H1 (cell line): ENCODE measurements around the gene PDK3. TPM values are rescaled to one million over a fixed set of nuclear protein-coding genes. Genes with fewer than 3 reads are reported as not detected.

ENCODE experiments used
- BRCA1 ChIP-seq: IDR thresholded peaks from 2 replicates; pipeline ENCODE4 v1.6.1; 2012; ENCODE audit warnings: low read depth, low read length, improper control_type of control experiment
- CBX5 ChIP-seq: fragments of 300-800, 300-1000 bp; sonication (generic); IDR thresholded peaks from 2 replicates; pipeline ENCODE4 v1.7.1; 2016; ENCODE audit warnings: antibody characterized with exemption, low read length, low read depth
- GABPA ChIP-seq: IDR thresholded peaks from 2 replicates; pipeline ENCODE4 v1.6.1; 2011; ENCODE audit warnings: mild to moderate bottlenecking, low read length, moderate library complexity, borderline replicate concordance; ENCODE audit not compliant: insufficient read depth
- SP1 ChIP-seq: IDR thresholded peaks from 2 replicates; pipeline ENCODE4 v1.6.1; 2011; ENCODE audit warnings: low read depth, low read length
- polyA plus RNA-seq, 7 experiments: library from polyadenylated mRNA; depleted of rRNA in 3 of 7; stranded (reverse) in 5 of 7; unstranded in 2 of 7; fragments of >200 nt in 5 of 7; fragments of 200-250 nt in 2 of 7; gene quantifications; 1 replicate in 5 of 7; 2 replicates in 1 of 7; 4 replicates in 1 of 7; pipeline versions ENCODE4 v1.2.1 to v1.2.3, GENCODE V29; 2011 to 2013; ENCODE audit warnings: missing spikeins in 2 of 7, mixed read lengths in 2 of 7
- total RNA-seq: library from RNA; stranded (reverse); fragmentation: NEBNext Ultra II Directional; extraction: Animal tissue kit (Norgen Biotek cat#: 25700); gene quantifications from 2 replicates; pipeline ENCODE4 v1.2.1, GENCODE V29; 2021

Gene PDK3
- total and polyA plus RNA-seq, 2 of the 8 experiments (the other 6 are each of a cell fraction or from before 2014, with no cell fraction given), result 22.5 to 25.5 TPM

GRCh38 chrX:24435060-24435459, 30.0 kb upstream of the PDK3 start (continued):
- no peak for TF ChIP-seq BRCA1
- TF ChIP-seq SP1, result no peak
- TF ChIP-seq GABPA, result no peak
- TF ChIP-seq CBX5, result no peak
- TF ChIP-seq, all 59 proteins: peak for 0
